ENCODE measurements around the gene MPPED1. TPM values are rescaled to one million over a fixed set of nuclear protein-coding genes. Genes with fewer than 3 reads are reported as not detected.

The MPPED1 gene
- total RNA-seq, 1 experiment from 2014 or later = 0.28 TPM

GRCh38 chr22:43429426-43429825, 17.6 kb downstream of the MPPED1 start:
- no peak for DNase-seq
- Histone ChIP-seq H3K79me1 (ENCODE audit: insufficient read depth, low read depth, low read length, poor library complexity, severe bottlenecking) (no peaks in the 10 kb centered on the region), H4K91ac (ENCODE audit: insufficient read length, low read depth, low read length) (no peak overlapping the region), H3K4me1 (ENCODE audit: insufficient read depth, low read length) (no peaks in the 10 kb centered on the region), H3K56ac (ENCODE audit: insufficient read length, low read depth, low read length) (no peak overlapping the region), H2BK5ac (ENCODE audit: insufficient read length, low read length) (no peak overlapping the region), H3K23me2 (ENCODE audit: insufficient read length, low read depth, low read length, poor library complexity, severe bottlenecking) (no peaks in the 10 kb centered on the region), H3K27me3 (ENCODE audit: insufficient read depth, low read length) (no peaks in the 10 kb centered on the region; the same call in 1 of the 2 replicates), H2AFZ (ENCODE audit: low read length) (no peak overlapping the region), H3K9ac (ENCODE audit: extremely low read depth, insufficient read length, low read length) (no peak overlapping the region), H2BK120ac (ENCODE audit: low read depth, low read length, poor library complexity, severe bottlenecking) (no peak overlapping the region), H4K20me1 (ENCODE audit: control insufficient read depth, insufficient read depth, insufficient read length) (no peaks in the 10 kb centered on the region), H3K79me2 (ENCODE audit: insufficient read depth, low read length) (no peaks in the 10 kb centered on the region), H3K14ac (ENCODE audit: insufficient read depth, low read length) (no peak overlapping the region; the same call in 1 of the 2 replicates), H3K23ac (ENCODE audit: insufficient read length, low read depth, low read length) (no peak overlapping the region), H4K5ac (ENCODE audit: insufficient read length, low read depth, low read length) (no peak overlapping the region), H3T11ph (ENCODE audit: low read length) (no peak overlapping the region), H2BK20ac (ENCODE audit: low read depth, low read length, poor library complexity, severe bottlenecking) (no peak overlapping the region), H2AK5ac (ENCODE audit: insufficient read length, low read length) (no peak overlapping the region), H2BK15ac (ENCODE audit: low read depth, low read length) (no peak overlapping the region), H3K4ac (ENCODE audit: low read depth, low read length) (no peak overlapping the region), H4K8ac (replicated peaks; ENCODE audit: insufficient read length, low read depth, low read length) (no peak overlapping the region), H3K9me3 (ENCODE audit: control insufficient read depth, low read depth, low read length) (no peaks in the 10 kb centered on the region), H3K27ac (ENCODE audit: insufficient read length, low read depth, low read length) (no peak overlapping the region), H2BK12ac (ENCODE audit: insufficient read length, low read depth, low read length) (no peak overlapping the region), H3K4me2 (ENCODE audit: insufficient read depth, insufficient read length, low read length) (no peak overlapping the region), H3K18ac (ENCODE audit: insufficient read length, low read depth, low read length) (no peak overlapping the region)
- Mint-ChIP-seq H3K27ac (peak overlapping the region in 1 of 3 experiments; percentile 66; a peak in 1 of 7 replicates), H3K4me1 (peaks cover 0 to 24% of the 10 kb centered on the region in 2 experiments; a peak in 2 of 4 replicates), H3K4me3 (no peak overlapping the region), H3K36me3 (ENCODE audit: insufficient read depth in 1 of 3, low read depth in 3 of 3) (no peaks in the 10 kb centered on the region), H3K27me3 (ENCODE audit: low read depth) (peaks cover 37% of the 10 kb centered on the region), H3K9me3 (no peaks in the 10 kb centered on the region)
- no peak for TF ChIP-seq CTCF (conservative IDR thresholded peaks at IDR 0.05)
- WGBS (ENCODE audit: extremely low coverage, insufficient read length, low lambda C conversion rate) = no CpG with 5 or more reads among the region's 5 CpGs

Data from H9 (cell line).